Activated CD4-positive, alpha-beta T cell treated with anti-CD3 and anti-CD28 coated beads, Interleukin-2, Interleukin-6, amounts not matched to agents 100 ng/mL and 50 ng/mL, durations not matched to agents 16 hours and 8 hours (primary cell): ENCODE data around the gene DLK2.
"Not testable (repeated sequence)": the region's sequence is repeated elsewhere in the genome, so short reads cannot be mapped to it uniquely, and the experiment has no call there.

ENCODE experiments used
- DNase-seq: peaks from one replicate; pipeline ENCODE4 v3.0.0-alpha.2; 2020

DLK2 gene

GRCh38 chr6:43451939-43452338 lies 3.4 kb downstream of the DLK2 start:
- DNase-seq, result no peak

- DNase-seq, result no peak
Measured at GRCh38 chr6:43451348-43451747, 4.0 kb downstream of the DLK2 start.

DNA sequence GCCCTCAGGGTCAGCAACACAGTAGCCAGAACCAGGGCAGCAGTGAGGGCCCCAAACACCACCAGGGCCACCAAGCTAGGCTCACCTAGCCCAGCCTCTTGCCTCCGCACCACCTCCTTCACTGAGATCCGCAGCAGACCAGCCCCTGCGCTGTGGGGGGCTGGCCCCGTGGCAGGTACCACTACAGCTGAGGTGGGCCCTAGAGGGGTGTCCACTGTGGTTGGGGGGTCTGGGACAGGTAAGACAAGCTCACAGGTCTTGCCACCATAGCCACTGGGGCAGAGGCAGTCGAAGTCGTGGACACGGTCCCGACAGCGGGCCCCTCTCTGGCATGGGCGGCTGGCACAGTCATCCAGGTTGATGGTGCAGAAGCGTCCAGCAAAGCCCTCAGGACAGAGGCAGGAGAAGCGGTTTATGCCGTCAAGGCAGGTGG lies 4.6 kb downstream of the DLK2 start:
- no peak for DNase-seq

DNA sequence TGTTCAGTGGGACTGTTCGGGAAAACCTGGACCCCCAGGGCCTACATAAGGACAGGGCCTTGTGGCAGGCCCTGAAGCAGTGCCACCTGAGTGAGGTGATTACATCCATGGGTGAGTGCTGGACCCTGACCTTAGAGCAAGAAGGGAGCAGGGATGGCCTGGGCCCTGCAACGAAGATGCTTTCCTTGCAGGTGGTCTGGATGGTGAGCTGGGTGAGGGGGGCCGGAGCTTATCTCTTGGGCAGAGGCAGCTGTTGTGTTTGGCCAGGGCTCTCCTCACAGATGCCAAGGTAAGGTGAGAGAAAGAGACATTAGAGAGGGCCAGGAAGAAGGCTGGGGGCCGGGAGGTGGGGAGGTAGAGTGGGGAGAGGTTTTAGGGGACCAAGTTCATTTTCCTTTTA lies 6.4 kb downstream of the DLK2 start:
- no peak for DNase-seq

DNA sequence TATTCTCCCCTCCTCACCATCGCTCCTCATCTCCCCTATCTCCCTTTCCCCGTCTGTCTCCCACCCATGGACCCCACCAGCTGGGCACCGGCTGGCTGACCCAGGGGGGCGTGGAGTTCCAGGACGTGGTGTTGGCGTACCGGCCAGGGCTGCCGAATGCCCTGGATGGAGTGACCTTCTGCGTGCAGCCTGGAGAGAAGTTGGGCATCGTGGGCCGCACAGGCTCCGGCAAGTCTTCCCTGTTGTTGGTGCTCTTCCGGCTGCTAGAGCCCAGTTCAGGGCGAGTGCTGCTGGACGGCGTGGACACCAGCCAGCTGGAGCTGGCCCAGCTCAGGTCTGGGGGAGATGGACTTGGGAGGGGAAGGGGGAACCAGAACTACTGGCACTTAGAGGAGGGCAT lies 7.7 kb downstream of the DLK2 start:
- no peak for DNase-seq

DNA sequence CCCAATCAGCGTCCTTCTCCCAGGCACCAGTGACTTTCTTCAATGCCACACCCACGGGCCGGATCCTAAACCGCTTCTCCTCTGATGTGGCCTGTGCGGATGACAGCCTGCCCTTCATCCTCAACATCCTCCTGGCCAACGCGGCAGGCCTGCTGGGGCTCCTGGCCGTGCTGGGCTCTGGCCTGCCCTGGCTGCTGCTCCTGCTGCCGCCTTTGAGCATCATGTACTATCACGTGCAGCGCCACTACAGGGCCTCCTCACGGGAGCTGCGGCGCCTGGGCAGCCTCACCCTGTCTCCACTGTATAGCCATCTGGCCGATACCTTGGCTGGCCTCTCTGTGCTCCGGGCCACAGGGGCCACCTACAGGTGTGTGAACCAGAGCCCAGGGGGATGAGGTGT lies 9.8 kb downstream of the DLK2 start:
- no peak for DNase-seq

GRCh38 chr6:43444582-43444981 lies 10.8 kb downstream of the DLK2 start:
- no peak for DNase-seq

DNA sequence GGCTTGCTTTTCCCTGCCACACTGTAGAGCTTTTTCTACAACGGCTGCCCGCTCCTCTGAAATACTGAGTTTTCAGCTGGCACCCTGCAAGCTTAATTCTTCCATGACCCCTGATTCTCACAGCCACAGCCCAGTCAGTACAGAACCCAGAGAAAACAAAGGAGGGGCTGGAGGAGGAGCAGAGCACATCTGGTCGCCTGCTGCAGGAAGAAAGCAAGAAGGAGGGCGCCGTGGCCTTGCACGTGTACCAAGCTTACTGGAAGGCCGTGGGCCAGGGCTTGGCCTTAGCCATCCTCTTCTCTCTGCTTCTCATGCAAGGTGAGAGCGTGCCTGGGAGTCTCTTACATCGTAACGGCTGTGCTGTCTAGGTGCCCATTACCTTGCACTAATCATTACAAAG lies 11.3 kb downstream of the DLK2 start:
- no peak for DNase-seq

GRCh38 chr6:43442935-43443334 lies 12.4 kb downstream of the DLK2 start:
- DNase-seq, result no peak

DNA sequence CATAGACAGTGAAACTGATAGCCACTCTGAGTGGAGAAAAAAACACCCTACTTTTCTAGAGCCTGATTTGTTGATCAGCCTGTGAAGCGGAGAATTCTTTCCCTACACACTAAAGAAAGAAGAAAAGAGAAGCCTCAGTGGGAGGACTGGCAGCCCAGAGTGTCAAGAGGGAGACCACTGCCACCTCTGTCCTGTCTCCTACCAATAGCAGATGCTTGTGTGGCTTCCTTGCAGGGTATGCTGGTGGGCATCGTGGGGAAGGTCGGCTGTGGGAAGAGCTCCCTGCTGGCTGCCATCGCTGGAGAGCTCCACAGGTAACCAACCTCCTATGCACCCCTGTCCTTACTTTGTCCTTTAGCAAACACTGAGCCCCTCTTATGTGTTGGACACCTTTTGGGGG lies 17.6 kb downstream of the DLK2 start:
- no peak for DNase-seq

DNA sequence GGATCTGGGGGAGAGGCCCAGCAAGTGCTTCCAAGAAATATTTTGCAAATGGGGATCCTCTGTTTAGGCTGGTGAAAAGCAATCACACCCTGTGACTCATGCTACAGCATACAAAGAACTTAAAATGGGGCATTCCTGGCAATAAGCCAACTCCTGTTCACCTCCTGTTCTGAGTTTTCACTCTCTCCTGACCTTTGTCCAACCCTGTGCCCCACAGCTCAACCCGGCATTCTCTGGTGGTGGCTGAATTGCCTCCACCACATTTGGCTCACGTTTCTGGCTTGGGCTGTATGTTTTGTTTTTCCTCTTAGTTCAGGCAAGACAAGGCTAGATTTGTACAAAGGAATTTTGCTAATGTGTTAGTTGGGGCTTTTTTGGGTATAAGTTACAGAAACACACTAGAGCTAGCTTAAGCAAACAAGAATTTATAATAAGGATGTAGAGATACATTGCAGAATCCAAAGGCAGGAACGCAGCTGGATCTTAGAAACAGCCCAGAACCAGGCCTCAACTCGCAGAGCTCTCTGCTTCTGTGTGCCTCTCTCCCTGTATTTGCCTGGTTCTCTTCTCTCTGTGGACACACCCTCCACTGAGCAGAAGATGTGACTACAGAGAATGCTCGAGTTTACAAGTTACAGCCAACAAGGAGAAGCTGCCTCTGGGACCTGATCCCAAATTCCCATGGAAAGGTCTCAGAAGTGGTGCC lies 18.6 kb downstream of the DLK2 start:
- DNase-seq, result no peak

- no peak for DNase-seq
Measured at GRCh38 chr6:43435682-43436437, 19.5 kb downstream of the DLK2 start.

GRCh38 chr6:43434943-43435342 lies 20.4 kb downstream of the DLK2 start:
- no peak for DNase-seq

GRCh38 chr6:43434001-43434840 lies 21.1 kb downstream of the DLK2 start:
- no peak for DNase-seq

- DNase-seq, result no peak
Measured at GRCh38 chr6:43433148-43433547, 22.2 kb downstream of the DLK2 start.

GRCh38 chr6:43432009-43432945 lies 23.1 kb downstream of the DLK2 start:
- no peak for DNase-seq

DNA sequence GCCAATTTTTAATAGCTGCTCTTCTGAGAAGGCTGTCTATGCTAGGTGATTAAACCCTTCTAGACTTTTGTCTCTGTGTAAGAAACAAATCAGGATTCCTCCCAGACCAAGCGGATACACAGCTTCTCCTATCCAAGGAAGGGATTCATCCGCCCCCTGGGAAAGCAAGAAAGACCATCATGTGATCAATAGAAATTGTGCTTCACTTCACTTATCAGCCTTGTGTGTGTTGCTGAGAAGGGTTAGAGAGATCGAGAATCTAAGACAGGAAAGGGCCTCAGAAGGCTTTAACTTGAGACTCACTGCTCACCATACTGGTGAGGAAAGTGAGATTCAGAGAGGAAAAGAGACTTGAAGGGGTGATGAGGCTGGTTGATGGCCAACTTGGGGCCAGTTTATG lies 26.5 kb downstream of the DLK2 start:
- no peak for DNase-seq

- DNase-seq, result no peak
Measured at GRCh38 chr6:43428112-43428570, 27.2 kb downstream of the DLK2 start.

DNA sequence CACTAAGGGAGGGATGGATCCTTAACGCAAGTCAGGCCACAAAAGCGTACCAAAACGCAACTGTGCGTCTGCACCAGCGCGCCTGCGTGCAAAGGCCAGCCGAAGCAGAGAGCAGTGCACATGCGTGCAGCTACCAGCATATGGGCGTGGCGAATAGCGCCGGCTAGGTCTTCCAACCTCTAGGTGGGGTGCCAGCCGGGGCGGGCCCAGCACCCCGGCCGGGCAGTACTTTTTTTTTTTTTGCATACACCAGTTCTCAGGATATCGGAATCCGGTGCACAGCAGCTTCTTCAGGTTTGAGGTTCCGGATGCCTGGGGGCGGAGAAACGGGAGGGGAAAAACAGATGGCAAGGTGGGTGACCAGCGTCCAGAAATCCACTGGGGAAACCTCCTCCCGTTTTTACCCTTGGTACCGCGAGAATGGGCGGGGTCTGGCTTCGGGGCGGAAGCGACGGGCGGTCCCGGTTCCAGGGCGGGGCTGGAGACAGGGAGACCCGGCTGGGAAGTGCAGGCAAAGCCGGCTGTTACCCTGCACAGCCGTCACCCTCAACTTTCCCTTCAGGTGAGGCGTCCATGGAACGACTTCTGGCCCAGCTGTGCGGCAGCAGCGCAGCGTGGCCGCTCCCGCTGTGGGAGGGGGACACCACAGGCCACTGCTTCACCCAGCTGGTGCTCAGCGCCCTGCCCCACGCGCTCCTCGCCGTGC lies 27.8 kb downstream of the DLK2 start, which contains the start of gene ABCC10:
ABCC10 (plus strand) TSS at position 136 of the 706 bp plus-strand sequence; CDS start at position 574, 438 bp downstream.
- DNase-seq, result peak; percentile 96

- DNase-seq, result no peak
Measured at GRCh38 chr6:43426928-43427405, 28.4 kb downstream of the DLK2 start.

- not testable (repeated sequence) for DNase-seq
Measured at GRCh38 chr6:43425083-43425482, 30.3 kb downstream of the DLK2 start.
